T-helper 2 cell treated with Interferon-gamma antibody and Interleukin-4, amounts not matched to agents 100 ng/mL and 5 ng/mL, for 36 hours (primary cell): ENCODE results near the gene C2orf76. TPM values are rescaled to one million over a fixed set of nuclear protein-coding genes. Genes with fewer than 3 reads are reported as not detected.
"Not testable (repeated sequence)": the region's sequence is repeated elsewhere in the genome, so short reads cannot be mapped to it uniquely, and the experiment has no call there.

ENCODE experiments used
- intact Hi-C: fragments of 100-400 bp; cut with micrococcal nuclease; formaldehyde crosslinking; loops from one replicate; pipeline ENCODE4 v1.15.1; 2023
- total RNA-seq: library from RNA; stranded (reverse); gene quantifications from 2 replicates; pipeline ENCODE4 v1.2.3, GENCODE V29; 2022

Gene C2orf76
- total RNA-seq, 1 donor from 2014 or later: 8.6 TPM

DNA sequence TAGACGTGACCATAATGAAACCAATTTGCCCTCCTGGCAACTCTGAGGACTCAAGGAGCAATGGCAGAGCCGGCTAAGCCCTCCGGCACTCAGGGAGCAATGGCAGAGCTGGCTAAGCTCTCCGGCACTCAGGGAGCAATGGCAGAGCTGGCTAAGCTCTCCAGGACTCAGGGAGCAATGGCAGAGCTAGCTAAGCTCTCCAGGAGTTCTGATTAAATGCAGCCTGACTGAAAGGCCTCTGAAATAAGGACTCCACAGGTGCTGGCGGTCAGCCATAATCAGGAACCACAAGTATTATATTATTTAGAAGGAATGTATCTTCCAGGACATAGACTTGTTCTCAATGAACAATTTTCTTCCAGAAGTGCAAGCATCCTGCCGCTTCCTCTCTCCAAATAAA is 65.2 kb downstream of the C2orf76 start:
- intact Hi-C loops: no loop called here

DNA sequence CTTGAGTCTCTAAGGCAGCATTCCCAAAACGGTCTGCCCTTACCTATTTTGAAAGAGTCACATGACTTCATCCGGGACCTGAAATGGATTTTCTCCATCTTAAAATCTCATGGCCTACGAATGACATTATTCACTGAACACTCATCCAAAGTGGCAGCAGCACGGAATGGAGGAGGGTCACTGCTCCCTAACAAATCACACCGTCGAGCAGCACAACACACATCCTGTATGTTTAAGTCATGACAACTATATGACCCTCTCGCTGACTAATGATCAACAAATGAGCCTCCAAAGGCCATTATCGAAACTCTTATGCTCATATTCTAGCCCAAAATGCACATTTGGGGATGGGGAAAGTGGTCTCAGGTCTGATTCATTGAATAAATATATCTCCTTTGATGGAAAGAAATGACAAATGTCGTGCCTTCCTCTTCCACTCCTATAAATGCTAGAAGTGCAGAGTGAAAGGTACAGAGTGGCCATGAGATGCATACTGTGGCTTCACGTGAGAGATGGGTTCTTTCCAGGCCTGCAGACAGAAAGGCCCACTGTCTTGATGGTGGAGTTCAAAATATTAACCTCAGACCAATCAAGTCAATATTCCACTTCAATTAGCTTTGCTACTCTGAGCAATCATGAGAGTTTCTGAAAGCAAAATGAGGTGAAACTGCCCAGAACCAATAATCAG is 70.8 kb downstream of the C2orf76 start:
- intact Hi-C loops: no loop called here

DNA sequence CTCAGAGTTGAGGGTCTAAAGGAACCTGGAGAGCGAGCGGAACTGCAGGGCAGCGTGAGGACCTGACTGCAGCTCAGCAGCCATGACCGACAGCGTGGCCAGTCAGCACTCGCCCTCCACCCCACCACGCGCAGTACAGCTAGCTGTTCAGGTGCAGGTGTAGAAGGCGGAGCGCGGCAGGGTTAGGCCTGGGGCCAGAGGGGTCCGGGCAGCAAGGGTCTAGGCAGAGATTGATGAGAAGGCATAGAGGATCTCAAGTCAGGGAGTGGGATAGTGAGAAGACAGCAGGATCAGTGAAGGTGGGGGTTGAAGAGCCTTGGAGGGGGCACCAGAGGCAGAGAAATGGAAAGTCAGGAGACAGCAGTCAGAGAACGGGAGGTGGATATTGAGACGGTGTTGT is 72.0 kb downstream of the C2orf76 start:
- intact Hi-C loops: no loop called here

DNA sequence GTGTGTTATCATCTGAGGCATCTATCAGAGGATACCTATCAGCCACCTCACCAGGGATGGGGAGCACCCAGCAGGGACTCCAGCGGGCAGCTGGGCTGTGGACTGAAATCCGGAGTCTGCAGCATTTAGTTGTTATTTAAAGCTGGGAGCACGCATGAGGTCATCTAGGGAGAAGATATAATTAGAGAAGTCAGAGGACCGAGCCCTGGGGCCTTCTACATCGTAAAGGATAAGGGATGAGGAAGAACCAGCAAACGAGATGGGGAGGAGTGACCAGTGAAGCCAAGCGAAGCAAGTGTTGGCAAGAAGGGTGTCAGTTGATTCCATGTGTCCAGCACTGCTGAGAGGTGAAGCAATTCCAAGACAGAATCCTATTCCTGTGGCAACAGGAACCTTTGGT is 72.7 kb downstream of the C2orf76 start:
- intact Hi-C loops: no loop called here

DNA sequence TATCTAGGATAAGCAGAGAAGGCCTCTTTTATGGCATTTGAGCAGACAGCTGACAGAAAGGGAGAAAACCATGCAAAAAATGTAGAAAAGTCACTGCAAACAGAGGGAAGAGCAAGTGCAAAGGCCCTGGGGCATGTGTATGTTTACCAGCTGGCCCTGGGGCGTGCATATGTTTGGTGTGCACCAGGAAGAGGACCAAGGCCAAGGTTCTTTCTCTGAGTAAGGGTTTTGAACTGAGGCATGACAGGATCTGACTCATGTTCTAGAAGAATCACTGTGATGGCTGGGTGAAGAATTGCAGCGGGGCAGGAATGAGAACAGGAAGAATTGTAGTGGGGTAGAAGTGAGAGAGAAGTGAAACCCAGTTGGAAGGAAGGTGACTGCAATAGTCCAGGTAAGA is 73.4 kb downstream of the C2orf76 start:
- intact Hi-C loops: no loop called here

DNA sequence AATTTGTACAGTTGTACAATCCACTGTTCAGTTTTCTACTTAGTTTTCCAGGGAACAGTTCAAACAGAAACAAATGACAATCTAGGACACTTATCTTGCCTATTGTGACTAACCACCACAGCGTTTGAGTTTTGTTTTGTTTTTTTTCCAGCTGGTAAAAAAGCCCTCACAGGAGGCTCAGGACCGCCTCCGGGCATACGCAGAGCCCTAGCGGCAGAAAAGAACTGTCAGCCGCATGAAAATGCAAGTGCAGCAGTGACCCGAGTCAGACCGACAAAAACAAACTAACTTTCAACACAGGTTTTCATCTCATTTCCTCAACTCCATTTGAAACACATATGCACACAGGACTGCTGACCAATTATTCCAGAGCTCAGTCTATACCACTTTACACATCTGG is 74.4 kb downstream of the C2orf76 start:
- intact Hi-C loops: no loop called here

DNA sequence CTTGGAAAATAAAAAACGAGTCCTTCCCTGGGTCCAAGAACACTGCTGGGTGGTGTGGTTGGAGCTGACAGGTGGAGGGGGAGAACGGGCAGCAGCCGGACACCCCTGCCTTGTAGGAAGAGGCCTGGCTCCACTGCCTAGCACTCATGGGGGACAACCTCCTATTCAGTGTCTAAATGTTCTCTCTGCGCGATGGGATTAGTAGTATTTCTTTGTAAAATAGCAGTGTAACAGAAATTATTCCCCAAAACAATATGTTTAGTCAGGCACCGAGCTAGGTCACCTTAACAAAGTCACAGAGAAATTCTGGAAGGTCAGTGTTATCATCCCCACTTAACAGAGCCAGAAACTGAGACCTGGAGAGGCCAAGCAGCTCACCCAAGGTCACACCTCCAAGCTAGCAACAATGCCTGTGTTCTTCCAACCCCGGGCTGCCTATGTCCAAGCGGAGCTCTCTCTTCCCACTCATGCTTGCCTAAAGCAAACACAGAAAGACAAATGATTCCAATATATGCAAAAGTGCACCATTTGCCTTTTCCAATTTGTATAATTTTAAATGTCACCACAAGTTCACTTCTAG is 75.0 kb downstream of the C2orf76 start:
- intact Hi-C loops: no loop called here

DNA sequence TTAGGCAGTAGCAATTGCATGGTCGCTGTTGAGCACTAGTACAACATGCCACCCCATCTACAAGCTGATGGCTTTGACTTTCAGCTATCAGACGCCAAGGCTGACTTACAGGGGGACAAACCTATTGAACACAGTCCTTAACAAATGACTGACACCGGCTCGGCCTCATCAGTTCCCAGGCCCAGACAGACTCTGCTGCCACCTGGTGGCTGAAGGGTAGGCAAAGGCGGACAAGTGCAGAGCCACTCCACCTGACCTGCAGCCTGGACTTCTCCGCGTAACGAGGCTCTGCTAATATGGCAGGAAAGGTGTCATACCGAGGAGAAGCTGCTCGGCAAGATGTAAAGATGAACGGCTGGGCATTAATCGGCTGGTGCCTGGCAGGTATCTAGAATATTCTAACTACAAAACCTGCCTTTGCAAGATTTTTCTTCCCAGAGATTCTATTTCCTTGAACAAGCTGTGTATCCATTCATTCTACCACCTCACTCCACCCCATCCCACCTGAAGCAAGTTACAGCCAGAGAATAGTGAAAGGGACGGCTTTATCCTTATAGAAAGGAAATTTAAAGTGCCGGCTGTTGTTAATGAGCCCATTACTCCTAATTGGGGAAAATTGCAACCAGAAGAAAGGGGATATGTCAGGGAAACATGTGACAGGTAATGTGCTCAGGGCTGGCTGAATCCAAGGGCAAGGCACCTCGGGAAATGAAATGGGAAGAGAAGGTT is 75.6 kb downstream of the C2orf76 start:
- intact Hi-C loops: no loop called here

DNA sequence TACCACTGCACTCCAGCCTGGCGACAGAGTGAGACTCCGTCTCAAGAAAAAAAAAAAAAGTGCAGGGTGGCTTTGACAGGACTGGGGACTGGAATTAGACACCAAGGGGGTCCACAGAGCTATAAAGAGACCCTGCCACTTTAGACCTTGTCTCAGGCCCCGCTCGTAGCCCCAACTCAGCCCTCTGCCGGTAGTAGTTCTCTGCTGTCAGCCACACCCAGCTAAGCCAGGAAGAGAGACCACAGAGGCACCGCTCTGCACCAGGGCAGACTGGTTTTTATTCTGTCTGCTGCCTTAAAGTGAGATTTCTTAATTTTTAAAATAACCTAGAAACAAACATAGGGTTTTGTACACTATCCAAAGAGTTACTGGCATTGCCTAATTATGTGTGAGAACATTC is 77.0 kb downstream of the C2orf76 start:
- intact Hi-C loops: no loop called here

DNA sequence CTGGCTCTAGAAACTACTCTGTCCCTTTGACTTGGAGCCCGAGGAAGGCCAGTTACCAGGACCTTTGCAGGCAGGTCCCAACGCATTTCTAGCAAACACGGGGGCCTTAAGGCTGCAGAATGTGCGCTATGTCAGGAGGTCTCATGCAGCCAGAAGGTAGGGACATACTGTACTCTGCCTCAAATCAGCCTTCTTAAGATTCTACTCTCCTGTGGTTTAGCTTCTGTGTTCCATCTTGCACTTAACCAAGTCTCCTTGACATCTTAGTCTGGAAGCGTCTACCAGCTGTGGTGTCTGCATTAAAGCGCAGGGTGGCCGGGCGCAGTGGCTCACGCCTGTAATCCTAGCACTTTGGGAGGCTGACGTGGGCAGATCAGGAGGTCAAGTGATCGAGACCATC is 77.5 kb downstream of the C2orf76 start:
- intact Hi-C loops: no loop called here

DNA sequence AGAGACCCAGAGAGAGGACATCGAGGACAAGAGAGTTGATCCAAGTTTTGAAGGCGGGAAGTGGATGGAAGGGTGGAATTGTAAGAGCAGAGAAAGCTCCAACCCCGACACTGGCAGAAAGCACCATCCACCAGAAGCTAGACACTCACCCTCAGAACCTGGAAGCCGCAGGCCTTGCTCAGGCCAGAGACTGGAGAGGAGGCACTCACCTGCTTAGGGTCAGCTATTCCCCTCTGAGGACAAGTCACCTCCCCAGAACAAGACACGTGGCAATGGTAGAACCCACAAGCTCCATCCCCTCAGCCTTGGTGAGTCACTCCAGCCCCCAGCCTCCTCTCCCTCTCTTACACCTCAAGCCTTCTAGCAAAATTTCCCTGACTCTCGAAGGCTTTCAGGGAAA is 78.1 kb downstream of the C2orf76 start:
- intact Hi-C loops: no loop called here

DNA sequence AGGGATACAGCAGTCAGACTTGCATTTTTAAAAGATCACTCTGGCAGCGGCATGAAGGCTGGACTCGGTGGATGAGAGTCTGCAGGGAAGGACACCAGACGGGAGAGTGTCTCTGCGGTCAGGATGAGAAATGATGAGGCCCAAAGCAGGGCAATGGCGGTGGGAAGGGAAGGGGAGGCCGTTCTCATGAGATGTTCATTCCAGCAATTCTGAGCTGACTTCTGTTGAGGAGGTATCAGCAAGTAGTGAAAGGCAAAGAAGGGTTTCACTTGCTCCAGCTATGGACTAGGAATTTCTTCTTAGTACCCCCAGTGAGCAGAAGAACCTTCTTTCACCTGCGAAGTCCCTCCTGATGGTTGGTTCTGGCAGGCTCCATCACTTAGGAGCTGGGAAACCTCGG is 80.0 kb downstream of the C2orf76 start:
- intact Hi-C loops: no loop called here

DNA sequence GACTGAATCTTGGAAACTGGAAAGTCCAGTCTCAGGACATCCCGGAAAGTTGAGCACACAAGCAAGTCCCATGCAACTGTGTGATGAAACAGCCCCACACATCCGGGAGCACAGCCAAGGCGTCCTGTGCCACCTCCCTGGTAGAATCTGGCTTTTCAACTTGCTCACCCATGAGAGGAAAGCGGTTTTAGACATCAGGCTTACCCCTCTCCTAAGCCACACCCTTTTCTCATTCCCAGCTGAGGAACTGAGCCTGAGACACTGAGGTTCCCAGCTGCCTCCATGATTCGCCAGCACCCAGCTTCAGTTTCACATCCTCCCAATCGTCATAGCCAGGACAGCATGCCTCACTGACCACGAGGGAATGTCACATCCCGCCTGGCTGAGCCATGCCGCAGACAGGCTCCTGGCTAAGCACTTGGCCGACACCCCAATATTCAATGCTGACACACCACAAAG is 82.7 kb downstream of the C2orf76 start:
- intact Hi-C loops: no loop called here

DNA sequence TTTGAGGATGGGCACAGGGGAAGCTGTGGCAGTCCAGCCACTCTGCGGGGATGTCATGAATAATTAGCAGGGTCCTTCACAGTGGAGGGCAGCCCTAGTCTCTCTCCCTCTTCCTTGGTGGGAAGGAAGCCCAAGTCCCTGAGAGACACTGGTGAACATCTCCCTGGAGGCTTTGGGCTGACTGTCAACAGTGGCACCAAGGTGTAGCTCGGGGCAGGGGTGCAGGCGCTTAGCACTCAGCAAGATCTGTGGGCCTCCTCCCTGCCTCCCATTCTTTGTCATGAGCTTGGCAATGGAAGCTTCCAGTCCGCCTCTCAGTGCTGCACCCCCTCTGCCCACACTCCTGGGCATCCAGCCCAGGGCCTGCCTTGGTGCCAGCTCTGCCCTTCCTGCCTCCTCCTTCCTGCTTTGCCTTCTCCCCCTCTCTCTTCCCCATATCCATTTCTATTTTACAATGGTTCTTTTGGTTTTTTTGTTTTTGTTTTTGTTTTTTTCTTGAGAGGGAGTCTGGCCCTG is 83.6 kb downstream of the C2orf76 start:
- intact Hi-C loops: no loop called here

DNA sequence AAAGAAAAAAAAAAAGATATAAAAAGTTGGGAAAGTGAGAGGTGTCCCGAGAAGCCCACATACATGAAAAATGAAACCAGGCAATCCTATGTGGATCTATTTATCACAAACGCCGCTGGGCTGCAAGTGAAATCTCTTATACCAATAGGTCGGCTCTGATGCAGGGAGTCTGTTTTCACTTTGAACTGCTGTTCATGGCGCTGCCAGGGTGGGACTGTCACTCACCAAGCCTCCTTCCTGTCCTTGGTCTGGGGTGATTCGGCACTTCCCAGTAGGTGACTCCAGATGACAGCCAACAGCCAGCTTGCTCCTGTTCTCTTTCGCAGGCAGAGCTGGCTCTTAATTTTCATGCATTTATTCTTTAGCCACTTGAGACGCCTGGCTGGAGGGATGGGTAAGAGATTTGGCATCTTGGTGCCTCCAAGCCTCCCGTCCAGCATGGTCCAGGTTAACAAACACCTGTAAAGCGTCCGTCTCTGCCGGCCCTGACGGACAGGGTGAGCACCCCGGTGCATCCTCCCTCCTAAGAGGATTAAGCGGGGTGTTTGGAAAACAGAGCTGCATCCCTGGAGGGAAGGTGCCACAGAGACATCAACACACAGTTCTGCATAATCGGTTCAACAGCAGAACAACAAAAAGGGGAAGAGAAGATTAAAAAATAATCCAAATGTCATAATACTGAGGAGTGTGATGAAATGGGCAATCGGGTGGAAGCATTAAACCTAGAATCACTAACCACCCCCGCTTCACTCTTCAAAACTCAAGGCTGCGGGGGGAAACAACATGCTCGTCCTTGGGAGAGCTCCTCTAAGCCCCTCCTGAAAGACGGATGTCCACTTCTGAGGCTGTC is 84.3 kb downstream of the C2orf76 start:
- intact Hi-C loops: no loop called here

DNA sequence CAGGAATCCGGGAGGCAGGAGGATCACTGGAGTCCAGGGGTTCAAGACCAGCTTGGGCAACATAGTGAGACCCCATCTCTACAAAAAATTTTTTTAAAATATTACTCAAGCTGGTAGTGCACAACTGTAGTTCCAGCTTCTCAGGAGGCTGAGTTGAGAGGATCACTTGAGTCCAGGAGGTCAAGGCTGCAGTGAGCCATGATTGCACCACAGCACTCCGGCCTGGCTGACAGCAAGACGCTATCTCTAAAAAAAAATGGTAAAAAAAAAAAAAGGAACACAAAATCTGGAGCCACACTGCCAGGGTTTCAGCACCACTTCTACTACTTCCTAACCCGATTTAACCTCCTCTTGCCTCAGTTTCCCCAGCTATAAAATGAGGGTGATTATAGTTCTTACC is 86.0 kb downstream of the C2orf76 start:
- intact Hi-C loops: no loop called here

DNA sequence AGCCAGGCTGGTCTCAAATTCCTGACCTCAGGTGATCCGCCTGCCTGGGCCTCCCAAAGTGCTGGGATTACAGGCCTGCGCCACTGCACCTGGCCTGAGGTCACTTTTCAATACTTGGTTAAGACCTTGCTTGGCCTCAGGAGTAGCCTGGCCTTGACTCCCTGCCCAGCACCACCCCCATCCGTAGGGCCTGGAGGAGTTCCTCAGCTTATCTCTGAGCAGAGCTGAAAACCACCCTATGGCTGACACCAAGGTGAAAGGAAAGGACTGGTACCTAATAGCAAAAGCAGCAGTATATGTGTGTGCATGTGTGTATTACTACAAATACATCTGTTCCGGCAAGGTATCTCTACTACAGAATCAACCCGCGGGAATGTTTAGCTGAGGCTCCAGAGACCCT is 87.0 kb downstream of the C2orf76 start:
- intact Hi-C loops: no loop called here

DNA sequence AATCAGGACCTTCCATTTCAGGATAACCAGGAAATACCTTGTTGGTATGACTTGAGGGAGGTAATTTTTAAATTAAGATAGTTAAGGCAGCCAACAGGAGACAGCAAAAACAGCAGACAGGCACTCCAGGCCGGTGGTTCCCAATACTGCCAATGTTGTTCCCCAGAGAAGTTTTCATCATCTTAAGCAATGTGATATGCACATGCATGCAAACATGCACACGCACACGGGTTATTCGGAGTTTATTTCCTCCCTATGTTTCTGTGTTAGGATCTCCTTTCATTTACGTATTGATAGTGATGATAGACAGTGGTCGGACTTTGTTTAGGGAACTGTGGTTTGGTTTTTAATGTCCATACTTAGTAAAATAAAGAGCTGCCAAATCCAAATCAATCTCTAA is 87.7 kb downstream of the C2orf76 start:
- intact Hi-C loops: no loop called here

DNA sequence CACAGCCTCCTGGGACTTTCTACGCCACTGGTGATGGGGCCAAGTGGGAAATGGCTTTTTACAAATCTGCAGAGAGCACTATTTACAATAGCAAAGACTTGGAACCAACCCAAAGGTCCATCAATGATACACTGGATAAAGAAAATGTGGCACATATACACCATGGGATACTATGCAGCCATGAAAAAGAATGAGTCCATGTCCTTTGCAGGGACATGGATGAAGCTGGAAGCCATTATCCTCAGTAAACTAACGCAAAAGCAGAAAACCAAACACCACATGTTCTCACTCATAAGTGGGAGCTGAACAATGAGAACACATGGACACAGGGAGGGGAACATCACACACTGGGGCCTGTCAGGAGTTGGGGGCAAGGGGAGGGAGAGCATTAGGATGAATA is 88.2 kb downstream of the C2orf76 start:
- intact Hi-C loops: not testable (repeated sequence)

DNA sequence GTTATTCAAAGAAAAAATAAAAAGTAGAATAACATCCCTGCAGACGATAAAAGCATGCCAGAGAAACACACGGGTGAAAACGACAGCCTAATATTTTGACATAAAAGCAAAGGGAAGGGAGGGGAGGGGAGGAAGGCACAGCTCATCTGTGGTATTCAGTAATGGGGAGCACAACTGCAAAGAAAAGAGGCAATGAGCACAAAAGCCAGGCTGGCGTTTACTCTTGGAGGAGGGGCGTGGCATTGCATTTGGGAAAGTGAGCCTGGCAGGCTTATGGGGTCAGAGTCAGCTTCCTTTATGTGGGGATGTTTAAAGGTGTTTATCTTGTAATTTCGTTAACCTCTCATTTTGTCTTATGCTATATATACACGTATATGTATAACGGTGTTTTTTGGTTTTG is 89.8 kb downstream of the C2orf76 start:
- intact Hi-C loops: no loop called here

DNA sequence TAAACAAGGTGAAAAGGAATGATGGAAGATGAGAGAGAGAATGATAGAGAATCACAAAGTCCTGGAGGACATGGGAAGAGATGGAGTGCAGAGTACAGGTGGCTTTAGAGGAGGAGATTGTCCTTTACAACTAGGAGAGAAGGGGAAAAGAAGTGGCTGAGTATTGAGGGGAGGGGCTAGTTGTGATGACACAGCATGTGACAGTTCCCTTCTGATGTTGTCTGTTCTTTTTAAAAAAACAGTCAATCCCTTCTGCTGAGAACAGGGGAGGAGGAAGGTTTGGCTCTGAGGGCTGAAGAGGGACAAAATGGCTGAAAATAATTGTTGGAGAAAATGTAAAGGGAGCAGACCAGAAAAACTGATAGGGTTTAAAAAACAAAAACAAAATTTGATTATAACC is 99.0 kb downstream of the C2orf76 start:
- intact Hi-C loops: no loop called here
